Ovary (tissue), 3 donors: ENCODE results near the gene GPRIN3.

Experiments used
- EP300 ChIP-seq: sonication (generic); formaldehyde crosslinking; IDR thresholded peaks from one replicate; pipeline ENCODE4 v1.6.1; 2017; ENCODE audit warnings: antibody characterized with exemption
- POLR2A ChIP-seq: fragments of 450-650 bp; IDR thresholded peaks from one replicate; pipeline ENCODE4 v1.6.1; 2017; ENCODE audit warnings: antibody characterized with exemption, mild to moderate bottlenecking, moderate library complexity
- TF ChIP-seq, protein P1 (sequence below), 3 donors: fragments of 450-650 bp in 2 of 3; fragments of 200-600 bp in 1 of 3; IDR thresholded peaks; one replicate each; pipeline versions ENCODE4 v1.5.1 to v1.8.0; 2016 to 2022; ENCODE audit warnings: antibody characterized with exemption in 3 of 3, mild to moderate bottlenecking in 1 of 3
- donor health status: DM: no; HTN: no; CAD: no.

DNA sequence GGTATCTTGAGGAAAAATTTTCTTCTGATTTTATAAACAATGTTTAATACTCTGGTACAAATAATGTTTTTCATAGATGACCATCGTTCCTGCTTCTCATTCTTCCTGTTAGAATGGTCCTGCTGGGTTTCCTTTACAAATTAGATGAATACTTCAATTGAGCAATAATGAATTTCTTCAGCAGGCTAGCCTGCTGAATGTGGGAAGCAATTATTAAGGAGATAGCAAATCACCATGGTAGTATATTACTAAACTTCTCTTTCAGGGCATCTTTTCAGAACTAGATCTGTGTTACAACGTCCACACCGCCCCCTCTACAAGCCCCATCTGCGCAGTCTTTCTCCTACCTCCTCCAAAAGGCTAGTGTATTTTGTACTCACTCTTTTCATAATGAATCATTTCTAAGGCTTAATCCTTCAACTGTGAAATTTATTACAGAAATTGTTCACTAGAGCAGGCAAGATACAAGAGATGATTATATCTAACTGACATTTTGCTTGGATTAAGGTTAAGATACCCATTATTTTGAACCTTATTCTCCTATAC, 38.4 kb downstream of the GPRIN3 start:
- TF ChIP-seq, protein P1, sequence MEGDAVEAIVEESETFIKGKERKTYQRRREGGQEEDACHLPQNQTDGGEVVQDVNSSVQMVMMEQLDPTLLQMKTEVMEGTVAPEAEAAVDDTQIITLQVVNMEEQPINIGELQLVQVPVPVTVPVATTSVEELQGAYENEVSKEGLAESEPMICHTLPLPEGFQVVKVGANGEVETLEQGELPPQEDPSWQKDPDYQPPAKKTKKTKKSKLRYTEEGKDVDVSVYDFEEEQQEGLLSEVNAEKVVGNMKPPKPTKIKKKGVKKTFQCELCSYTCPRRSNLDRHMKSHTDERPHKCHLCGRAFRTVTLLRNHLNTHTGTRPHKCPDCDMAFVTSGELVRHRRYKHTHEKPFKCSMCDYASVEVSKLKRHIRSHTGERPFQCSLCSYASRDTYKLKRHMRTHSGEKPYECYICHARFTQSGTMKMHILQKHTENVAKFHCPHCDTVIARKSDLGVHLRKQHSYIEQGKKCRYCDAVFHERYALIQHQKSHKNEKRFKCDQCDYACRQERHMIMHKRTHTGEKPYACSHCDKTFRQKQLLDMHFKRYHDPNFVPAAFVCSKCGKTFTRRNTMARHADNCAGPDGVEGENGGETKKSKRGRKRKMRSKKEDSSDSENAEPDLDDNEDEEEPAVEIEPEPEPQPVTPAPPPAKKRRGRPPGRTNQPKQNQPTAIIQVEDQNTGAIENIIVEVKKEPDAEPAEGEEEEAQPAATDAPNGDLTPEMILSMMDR (IDR thresholded peaks at IDR 0.05): no peak
- TF ChIP-seq POLR2A: no peak
- no peak for TF ChIP-seq EP300
